ENCODE data around the gene BCL11A. TPM values are rescaled to one million over a fixed set of nuclear protein-coding genes. Genes with fewer than 3 reads are reported as not detected.

BCL11A gene
- total and polyA plus RNA-seq, 4 donors, result 0.08 to 8.5 (median 0.47) TPM

DNA sequence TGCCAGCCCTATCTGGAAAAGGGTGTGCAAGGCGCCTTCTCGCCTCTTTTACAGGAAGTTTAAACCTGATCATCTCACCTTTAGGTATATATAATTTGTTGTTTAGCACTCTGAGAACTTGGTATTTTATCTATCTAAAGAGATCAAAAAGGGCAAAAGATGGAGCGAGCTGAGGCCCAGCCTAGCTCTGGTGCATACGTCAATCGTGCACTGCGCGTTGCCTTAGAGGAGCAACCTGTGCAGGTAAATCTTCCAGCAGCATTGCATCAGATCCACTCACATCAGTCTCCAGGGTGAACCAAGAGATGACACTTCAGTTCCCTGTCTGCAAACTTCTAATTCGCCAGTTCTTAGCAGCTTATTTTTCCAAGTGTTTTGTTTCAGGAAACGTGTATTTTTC is 15.4 kb downstream of the BCL11A start:
- TF ChIP-seq EGR1 (IDR thresholded peaks at IDR 0.05; ENCODE audit: low read depth in 2 of 2), result no peak
- TF ChIP-seq SP1 (IDR thresholded peaks at IDR 0.05), result no peak
- TF ChIP-seq, protein P1, sequence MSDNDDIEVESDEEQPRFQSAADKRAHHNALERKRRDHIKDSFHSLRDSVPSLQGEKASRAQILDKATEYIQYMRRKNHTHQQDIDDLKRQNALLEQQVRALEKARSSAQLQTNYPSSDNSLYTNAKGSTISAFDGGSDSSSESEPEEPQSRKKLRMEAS (IDR thresholded peaks at IDR 0.05), result no peak
- TF ChIP-seq, protein P2, sequence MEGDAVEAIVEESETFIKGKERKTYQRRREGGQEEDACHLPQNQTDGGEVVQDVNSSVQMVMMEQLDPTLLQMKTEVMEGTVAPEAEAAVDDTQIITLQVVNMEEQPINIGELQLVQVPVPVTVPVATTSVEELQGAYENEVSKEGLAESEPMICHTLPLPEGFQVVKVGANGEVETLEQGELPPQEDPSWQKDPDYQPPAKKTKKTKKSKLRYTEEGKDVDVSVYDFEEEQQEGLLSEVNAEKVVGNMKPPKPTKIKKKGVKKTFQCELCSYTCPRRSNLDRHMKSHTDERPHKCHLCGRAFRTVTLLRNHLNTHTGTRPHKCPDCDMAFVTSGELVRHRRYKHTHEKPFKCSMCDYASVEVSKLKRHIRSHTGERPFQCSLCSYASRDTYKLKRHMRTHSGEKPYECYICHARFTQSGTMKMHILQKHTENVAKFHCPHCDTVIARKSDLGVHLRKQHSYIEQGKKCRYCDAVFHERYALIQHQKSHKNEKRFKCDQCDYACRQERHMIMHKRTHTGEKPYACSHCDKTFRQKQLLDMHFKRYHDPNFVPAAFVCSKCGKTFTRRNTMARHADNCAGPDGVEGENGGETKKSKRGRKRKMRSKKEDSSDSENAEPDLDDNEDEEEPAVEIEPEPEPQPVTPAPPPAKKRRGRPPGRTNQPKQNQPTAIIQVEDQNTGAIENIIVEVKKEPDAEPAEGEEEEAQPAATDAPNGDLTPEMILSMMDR (IDR thresholded peaks at IDR 0.05; ENCODE audit: low read depth, low read length, missing input control), result no peak
- TF ChIP-seq YY1 (IDR thresholded peaks at IDR 0.05), result no peak
- TF ChIP-seq HNF4A (conservative IDR thresholded peaks at IDR 0.05), result no peak
- no peak for TF ChIP-seq FOXA2 (IDR thresholded peaks at IDR 0.05)
- no peak for TF ChIP-seq TAF1 (conservative IDR thresholded peaks at IDR 0.05)
- H3K36me3 ChIP-seq (ENCODE audit: control insufficient read depth in 4 of 4, insufficient read depth in 3 of 4, low read depth in 1 of 4, low read length in 3 of 4), result no peaks in the 10 kb centered on the region
- H3K9me3 ChIP-seq (ENCODE audit: control insufficient read depth in 4 of 4, low read length in 3 of 4), result no peaks in the 10 kb centered on the region
- peaks cover 0 to 3% (median 0%) of the 10 kb centered on the region in 4 donors for H3K27me3 ChIP-seq (ENCODE audit: control insufficient read depth in 4 of 4, insufficient read depth in 4 of 4, low read length in 3 of 4)
- 80% methylated on average over 9 of the region's 9 CpGs for WGBS
- H3K4me1 ChIP-seq (ENCODE audit: control insufficient read depth in 4 of 4, insufficient read depth in 4 of 4, low read length in 3 of 4), result no peaks in the 10 kb centered on the region
- no peak for DNase-seq (ENCODE audit: low spot score)
- no peak overlapping the region for H3K9ac ChIP-seq (ENCODE audit: low read depth in 1 of 2, low read length in 2 of 2)
- no peak overlapping the region for H3K27ac ChIP-seq (ENCODE audit: low read depth in 1 of 2, low read length in 2 of 2)
- no peak overlapping the region for H3K4me3 ChIP-seq (ENCODE audit: low read depth in 1 of 3, low read length in 3 of 3)

- H3K4me3 ChIP-seq (ENCODE audit: low read depth in 1 of 3, low read length in 3 of 3), result no peak overlapping the region
- H3K36me3 ChIP-seq (ENCODE audit: control insufficient read depth in 4 of 4, insufficient read depth in 3 of 4, low read depth in 1 of 4, low read length in 3 of 4), result no peaks in the 10 kb centered on the region
- H3K27me3 ChIP-seq (ENCODE audit: control insufficient read depth in 4 of 4, insufficient read depth in 4 of 4, low read length in 3 of 4), result peaks cover 0 to 3% (median 0%) of the 10 kb centered on the region in 4 donors
- H3K9me3 ChIP-seq (ENCODE audit: control insufficient read depth in 4 of 4, low read length in 3 of 4), result no peaks in the 10 kb centered on the region
- H3K4me1 ChIP-seq (ENCODE audit: control insufficient read depth in 4 of 4, insufficient read depth in 4 of 4, low read length in 3 of 4), result peaks cover 0 to under 1% (median 0%) of the 10 kb centered on the region in 4 donors
- WGBS, result 33% methylated on average over 1 of the region's 1 CpG
- DNase-seq (ENCODE audit: low spot score), result no peak
- H3K9ac ChIP-seq (ENCODE audit: low read depth in 1 of 2, low read length in 2 of 2), result no peak overlapping the region
- TF ChIP-seq, protein P1 (IDR thresholded peaks at IDR 0.05), result no peak
- TF ChIP-seq, protein P2 (IDR thresholded peaks at IDR 0.05; ENCODE audit: low read depth, low read length, missing input control), result no peak
- TF ChIP-seq EGR1 (IDR thresholded peaks at IDR 0.05; ENCODE audit: low read depth in 2 of 2) (no peak), FOXA1 (IDR thresholded peaks at IDR 0.05) (no peak), TAF1 (conservative IDR thresholded peaks at IDR 0.05) (no peak), ZBTB33 (IDR thresholded peaks at IDR 0.05) (no peak), YY1 (IDR thresholded peaks at IDR 0.05) (no peak), SP1 (IDR thresholded peaks at IDR 0.05) (no peak), REST (IDR thresholded peaks at IDR 0.05) (no peak)
- H3K27ac ChIP-seq (ENCODE audit: low read depth in 1 of 2, low read length in 2 of 2), result no peak overlapping the region
Observed at GRCh38 chr2:60536746-60537145, 16.7 kb downstream of the BCL11A start.

All from liver (tissue), 9 donors.